ENCODE measurements around the gene CCDC91. TPM values are rescaled to one million over a fixed set of nuclear protein-coding genes. Genes with fewer than 3 reads are reported as not detected.
"Not testable (repeated sequence)": the region's sequence is repeated elsewhere in the genome, so short reads cannot be mapped to it uniquely, and the experiment has no call there.

The CCDC91 gene
- total and polyA plus RNA-seq, 11 donors = 24.9 to 62.1 (median 51.8) TPM

- ATAC-seq = no peak
Measured at GRCh38 chr12:28258998-28259397, 68.7 kb downstream of the CCDC91 start.

GRCh38 chr12:28265435-28266042 is 75.3 kb downstream of the CCDC91 start:
- no peak for TF ChIP-seq CTCF (IDR thresholded peaks at IDR 0.05)
- TF ChIP-seq POLR2A (IDR thresholded peaks at IDR 0.05) = no peak
- intact Hi-C loops (cut with DNase I) = no loop called here
- Histone ChIP-seq H3K4me1 (no peaks in the 10 kb centered on the region), H3K9me3 (peaks cover 0 to 9% (median 0%) of the 10 kb centered on the region in 12 donors), H3K27ac (no peak overlapping the region), H3K36me3 (peaks cover 0 to 10% (median 4%) of the 10 kb centered on the region in 9 donors), H3K4me3 (no peak overlapping the region), H3K27me3 (no peaks in the 10 kb centered on the region)
- WGBS, 4 donors = 79 to 91% (median 85%) methylated on average over 2 of the region's 2 CpGs
- no peak for ATAC-seq
- no peak for DNase-seq

More at GRCh38 chr12:28258998-28259397, 68.7 kb downstream of the CCDC91 start:
- intact Hi-C loops (cut with DNase I) = no loop called here
- Histone ChIP-seq H3K27me3 (no peaks in the 10 kb centered on the region), H3K4me1 (no peaks in the 10 kb centered on the region), H3K36me3 (peaks cover 0 to 23% (median 10%) of the 10 kb centered on the region in 9 donors), H3K27ac (no peak overlapping the region), H3K9me3 (no peaks in the 10 kb centered on the region), H3K4me3 (no peak overlapping the region)
- WGBS, 4 donors = 93 to 100% (median 97%) methylated on average over 1 of the region's 1 CpG
- DNase-seq = no peak
- TF ChIP-seq POLR2A (IDR thresholded peaks at IDR 0.05) = no peak
- no peak for TF ChIP-seq CTCF (IDR thresholded peaks at IDR 0.05)

GRCh38 chr12:28267920-28268607 is 77.8 kb downstream of the CCDC91 start:
- intact Hi-C loops (cut with DNase I) = not testable (repeated sequence)

GRCh38 chr12:28268608-28269229 is 78.5 kb downstream of the CCDC91 start:
- peaks cover 0 to 34% (median 12%) of the 10 kb centered on the region in 12 donors for H3K9me3 ChIP-seq
- TF ChIP-seq CTCF (IDR thresholded peaks at IDR 0.05) = no peak
- TF ChIP-seq POLR2A (IDR thresholded peaks at IDR 0.05) = no peak
- H3K4me1 ChIP-seq = no peaks in the 10 kb centered on the region
- peaks cover 0 to 15% (median 3%) of the 10 kb centered on the region in 9 donors for H3K36me3 ChIP-seq
- no peak overlapping the region for H3K27ac ChIP-seq
- ATAC-seq (no peak), DNase-seq (no peak)
- H3K27me3 ChIP-seq = no peaks in the 10 kb centered on the region
- H3K4me3 ChIP-seq = no peak overlapping the region
- intact Hi-C loops (cut with DNase I) = no loop called here
- 79 to 96% (median 93%) methylated on average over 3 of the region's 3 CpGs for WGBS, 4 donors

More at GRCh38 chr12:28267920-28268607, 77.8 kb downstream of the CCDC91 start:
- 93 to 98% (median 95%) methylated on average over 5 of the region's 5 CpGs for WGBS, 4 donors
- peaks cover 0 to 16% (median 3%) of the 10 kb centered on the region in 9 donors for H3K36me3 ChIP-seq
- H3K4me3 ChIP-seq, H3K4me1 ChIP-seq, DNase-seq, ATAC-seq, H3K27ac ChIP-seq, H3K27me3 ChIP-seq: not testable (repeated sequence)
- H3K9me3 ChIP-seq = peaks cover 0 to 34% (median 12%) of the 10 kb centered on the region in 12 donors
